HG03575 (cell line): ENCODE measurements around the gene KCNIP4.

ENCODE experiments used
- ATAC-seq: cut with Tn5 transposase; IDR thresholded peaks from one replicate; pipeline ENCODE4 v1.9.1; 2021; ENCODE audit not compliant: unreplicated experiment, insufficient number of reproducible peaks, low FRiP score; ENCODE audit errors: extremely low read depth

The KCNIP4 gene

DNA sequence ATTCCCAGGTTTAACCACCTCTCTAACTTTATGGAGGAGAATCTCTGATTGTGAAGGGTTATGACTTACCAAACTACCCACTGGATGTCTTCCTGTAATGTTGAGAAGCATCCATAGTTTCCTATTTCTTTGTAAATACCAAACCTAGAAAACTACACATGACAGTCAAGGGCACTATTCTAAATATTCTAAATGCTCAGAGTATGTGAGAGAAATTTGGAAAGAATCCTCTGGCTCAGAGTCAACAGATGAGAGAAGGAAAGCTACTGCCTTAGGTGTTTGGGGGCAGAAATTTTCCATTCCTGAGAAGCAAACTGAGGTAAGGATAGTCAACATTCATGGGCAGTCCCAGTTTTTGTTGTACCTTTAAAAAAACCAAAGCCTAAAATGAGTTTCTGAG lies 155.8 kb downstream of the KCNIP4 start:
- no peak for ATAC-seq

DNA sequence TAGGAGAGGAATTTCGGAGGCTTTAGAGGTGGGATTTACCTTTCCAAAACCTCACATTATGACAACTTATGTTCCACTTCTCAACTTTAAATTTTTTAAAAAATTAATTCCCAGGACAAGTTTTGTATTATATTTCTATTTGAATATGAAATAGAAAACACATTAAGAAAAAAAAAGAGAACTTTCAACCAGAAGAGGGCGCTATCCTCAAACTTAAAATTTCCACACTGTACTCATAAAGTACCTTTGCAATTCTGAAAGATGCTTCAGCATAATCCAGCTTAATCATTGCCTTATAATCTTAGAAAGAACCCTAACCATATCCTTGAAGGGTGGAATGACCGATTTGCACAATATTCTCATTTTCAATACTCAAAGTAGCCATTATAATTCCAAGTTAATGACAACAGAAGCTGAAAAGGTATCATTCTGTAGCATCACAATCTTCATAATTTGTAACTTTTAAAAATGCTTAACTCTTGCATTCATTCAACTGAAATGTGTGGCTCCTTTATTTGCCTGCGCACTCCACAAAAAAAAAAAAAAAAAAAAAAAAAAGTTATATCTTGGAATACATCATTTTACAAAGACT lies 158.0 kb downstream of the KCNIP4 start:
- ATAC-seq, result no peak

DNA sequence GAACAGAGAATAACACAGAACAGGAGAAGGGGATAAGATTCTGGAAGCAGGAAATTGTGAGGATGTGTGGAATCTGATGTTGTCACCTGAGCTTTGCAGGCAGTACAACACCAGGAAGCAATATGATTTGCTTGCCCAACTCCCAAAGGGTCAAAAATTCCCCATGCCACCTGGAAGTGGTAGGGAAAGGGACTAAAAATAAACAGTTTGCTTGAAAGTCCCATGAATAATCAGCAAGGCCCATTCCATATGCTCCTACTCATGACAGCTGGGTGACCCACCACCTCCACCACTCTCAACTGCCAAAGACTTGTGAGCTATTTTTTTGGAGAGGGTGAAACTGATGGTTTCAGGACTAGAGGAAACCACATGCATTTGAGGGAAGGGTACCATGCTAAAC lies 168.4 kb downstream of the KCNIP4 start:
- no peak for ATAC-seq

DNA sequence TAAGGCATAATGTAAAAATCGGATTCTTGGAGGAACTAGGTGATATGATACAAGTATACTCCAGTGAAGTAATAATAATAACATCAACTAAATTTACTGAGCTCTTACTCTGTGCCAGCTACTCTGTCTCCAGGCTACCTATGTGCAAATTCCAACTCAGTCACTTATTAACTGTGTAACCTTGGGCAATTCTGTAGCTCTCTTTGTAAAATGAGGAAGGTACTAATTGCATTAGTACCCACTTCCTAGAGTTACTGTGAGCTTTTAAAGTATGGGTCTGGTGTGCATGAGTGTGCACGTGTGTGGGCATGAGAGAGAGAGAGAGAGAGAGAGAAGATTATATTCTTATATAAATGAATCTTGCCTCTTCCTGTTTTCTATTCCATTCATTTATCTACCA lies 169.9 kb downstream of the KCNIP4 start:
- ATAC-seq, result no peak

DNA sequence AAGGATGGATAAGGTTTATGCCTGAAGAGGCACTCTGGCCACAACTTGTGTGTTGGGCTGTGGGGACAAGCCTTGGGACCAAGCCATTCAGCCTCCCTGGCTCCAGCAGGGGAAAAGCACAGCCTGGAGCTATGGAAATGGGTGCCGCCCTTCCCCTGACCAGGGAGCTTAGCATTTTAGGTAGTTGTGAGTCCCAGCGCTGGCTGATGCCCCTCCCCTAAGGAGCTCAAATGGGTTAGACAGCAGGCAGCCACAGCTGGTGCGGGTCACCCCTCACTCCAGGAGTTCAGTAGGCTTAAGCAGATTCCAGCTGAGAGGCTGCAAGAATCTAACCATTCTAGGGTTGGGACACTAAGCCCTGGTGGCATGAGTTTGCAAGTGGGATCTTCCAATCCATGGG lies 172.9 kb downstream of the KCNIP4 start:
- ATAC-seq, result no peak

GRCh38 chr4:21769404-21770147 lies 179.0 kb downstream of the KCNIP4 start:
- ATAC-seq, result no peak

DNA sequence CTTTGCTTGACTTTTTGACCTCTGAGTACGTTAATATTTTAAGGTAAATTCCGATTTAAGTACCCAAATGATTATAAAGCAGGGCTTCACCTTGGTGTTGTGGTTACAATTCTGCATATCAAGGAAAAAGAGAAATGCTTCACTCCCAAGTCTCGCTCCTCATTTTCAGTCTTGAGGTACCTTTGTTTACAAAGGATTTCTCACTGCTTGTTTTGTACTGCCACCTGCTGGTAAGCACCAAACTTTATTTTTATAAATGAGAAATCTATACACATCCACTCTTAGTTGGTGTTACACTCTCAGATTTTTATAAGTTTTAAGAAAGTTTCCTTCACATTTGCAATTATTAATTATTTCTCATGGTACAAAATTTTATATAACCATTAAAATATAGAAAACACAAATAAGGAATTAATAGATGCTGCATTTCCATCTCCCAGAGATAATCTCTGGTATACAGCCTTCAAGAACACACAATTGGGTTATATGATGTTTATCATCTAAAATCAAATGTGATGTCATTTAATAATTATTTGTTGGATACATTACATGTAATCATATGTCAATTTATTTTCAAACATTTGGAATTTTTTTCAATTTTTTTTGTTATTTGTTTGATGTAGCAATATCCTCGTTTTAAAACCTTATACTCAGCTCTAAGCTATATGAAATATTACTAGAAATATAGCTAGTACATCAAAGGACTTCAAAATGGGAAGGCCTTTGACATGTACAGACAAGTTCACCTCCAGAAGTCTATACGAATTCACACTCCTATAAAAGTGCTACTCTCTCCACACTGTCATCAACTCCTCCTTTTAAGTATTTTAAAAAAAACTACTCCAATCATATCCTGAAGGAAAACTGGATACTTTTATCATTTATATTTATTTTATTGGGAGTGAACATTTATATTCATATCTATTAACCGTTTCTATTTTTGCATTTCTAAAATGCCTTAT lies 179.9 kb downstream of the KCNIP4 start:
- no peak for ATAC-seq

- ATAC-seq, result no peak
Measured at GRCh38 chr4:21765810-21766407, 182.7 kb downstream of the KCNIP4 start.

- ATAC-seq, result no peak
Measured at GRCh38 chr4:21763855-21764254, 184.7 kb downstream of the KCNIP4 start.

GRCh38 chr4:21757248-21757647 lies 191.3 kb downstream of the KCNIP4 start:
- ATAC-seq, result no peak

- no peak for ATAC-seq
Measured at GRCh38 chr4:21753084-21753760, 195.3 kb downstream of the KCNIP4 start.

- no peak for ATAC-seq
Measured at GRCh38 chr4:21752616-21753015, 196.0 kb downstream of the KCNIP4 start.

DNA sequence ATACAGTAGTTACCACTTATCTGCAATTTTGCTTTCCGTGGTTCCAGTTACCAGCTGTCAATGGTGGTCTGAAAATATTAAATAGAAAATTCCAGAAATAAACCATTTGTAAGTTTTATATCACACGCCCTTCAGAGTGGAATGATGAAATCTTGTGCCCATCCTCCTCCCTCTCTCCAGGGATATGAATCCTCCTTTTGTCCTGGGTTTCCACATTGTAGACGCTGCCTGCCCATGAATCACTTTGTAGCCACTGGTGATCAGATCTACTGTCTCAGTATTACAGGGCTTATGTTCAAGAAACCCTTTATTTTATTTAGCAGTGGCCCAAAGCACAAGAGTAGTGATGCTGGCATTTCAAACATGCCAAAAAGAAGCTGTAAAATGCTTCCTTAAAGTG lies 198.6 kb downstream of the KCNIP4 start:
- no peak for ATAC-seq

DNA sequence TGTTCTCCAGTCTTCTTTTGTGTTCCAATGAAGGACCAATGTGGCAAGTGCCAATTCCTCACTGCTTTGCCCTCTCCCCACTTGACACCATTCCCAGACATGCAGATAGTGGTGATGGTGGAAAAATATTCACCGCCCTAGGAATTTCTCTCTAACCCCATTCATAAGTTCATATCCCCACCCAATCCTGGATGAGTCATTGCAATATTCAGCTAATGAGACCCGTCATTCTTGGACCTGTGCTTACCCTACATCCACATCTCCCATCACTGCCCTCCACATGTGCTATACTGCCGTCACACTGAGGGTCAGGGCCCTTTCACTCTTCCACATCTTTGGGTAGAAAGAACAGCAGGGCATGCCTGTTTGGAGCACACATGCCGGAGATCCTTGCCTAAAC lies 199.2 kb downstream of the KCNIP4 start:
- ATAC-seq, result no peak

DNA sequence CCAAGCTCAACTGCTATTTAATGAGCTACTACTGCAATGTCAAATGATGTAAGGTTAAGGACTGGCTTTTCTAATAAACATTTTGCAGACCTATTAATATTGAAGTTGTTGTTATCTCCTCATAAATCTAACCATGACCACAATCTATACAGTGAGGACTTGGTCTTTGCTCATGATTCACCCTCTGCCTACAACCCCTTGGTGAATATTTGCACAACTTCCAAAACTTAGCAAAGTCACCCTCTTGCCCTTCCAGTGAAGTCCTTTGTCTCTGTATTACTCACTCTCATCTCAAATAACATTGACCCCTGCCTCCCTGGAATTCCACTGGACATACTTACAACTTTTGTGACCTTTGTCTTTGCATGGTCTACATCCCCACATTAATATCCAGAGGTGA lies 204.5 kb downstream of the KCNIP4 start:
- no peak for ATAC-seq

- ATAC-seq, result no peak
Measured at GRCh38 chr4:21742326-21742725, 206.2 kb downstream of the KCNIP4 start.

DNA sequence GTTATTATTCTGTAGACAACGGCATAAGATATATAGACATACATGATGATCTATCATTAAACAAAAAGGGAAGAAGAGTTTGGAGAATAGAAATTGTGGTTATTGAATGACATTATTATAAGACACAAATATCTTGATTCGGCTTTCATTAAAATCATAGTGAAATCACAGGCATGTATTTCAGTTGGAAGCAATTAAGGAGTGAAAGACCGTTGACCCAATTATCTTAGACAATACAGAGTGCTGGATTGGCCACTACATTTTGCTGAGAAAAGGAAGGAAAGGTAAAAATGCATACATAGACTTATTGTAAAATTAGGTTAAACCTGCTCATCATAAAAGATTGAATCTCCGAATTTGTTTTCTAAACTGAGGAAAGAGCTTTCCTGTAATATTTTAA lies 209.8 kb downstream of the KCNIP4 start:
- ATAC-seq, result no peak

DNA sequence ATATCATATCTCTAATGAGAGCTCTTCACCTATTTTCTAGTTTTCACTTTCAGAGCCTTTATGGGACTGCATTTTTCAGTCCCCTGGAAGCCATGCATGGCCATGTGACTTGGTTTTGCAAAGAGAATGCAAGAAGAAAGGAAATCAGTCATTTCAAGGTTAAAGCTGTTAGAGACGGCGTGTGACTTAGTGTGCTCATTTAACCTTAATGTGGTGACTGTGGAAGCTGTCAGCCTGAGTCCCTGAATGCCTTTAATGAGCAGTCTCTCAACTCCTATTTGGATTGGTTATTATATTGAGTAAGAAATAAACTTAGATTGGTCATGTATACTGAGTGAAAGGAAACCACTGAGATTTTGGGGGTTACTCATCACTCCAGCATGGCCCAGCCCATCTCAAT lies 212.7 kb downstream of the KCNIP4 start:
- no peak for ATAC-seq
